LNCAP (cell line): ENCODE results near the gene TIPARP.

Source experiments
- CTCF ChIP-seq: fragments of 450-650 bp; IDR thresholded peaks from 2 replicates; pipeline ENCODE4 v1.5.1; 2017; ENCODE audit warnings: mild to moderate bottlenecking

Gene TIPARP

DNA sequence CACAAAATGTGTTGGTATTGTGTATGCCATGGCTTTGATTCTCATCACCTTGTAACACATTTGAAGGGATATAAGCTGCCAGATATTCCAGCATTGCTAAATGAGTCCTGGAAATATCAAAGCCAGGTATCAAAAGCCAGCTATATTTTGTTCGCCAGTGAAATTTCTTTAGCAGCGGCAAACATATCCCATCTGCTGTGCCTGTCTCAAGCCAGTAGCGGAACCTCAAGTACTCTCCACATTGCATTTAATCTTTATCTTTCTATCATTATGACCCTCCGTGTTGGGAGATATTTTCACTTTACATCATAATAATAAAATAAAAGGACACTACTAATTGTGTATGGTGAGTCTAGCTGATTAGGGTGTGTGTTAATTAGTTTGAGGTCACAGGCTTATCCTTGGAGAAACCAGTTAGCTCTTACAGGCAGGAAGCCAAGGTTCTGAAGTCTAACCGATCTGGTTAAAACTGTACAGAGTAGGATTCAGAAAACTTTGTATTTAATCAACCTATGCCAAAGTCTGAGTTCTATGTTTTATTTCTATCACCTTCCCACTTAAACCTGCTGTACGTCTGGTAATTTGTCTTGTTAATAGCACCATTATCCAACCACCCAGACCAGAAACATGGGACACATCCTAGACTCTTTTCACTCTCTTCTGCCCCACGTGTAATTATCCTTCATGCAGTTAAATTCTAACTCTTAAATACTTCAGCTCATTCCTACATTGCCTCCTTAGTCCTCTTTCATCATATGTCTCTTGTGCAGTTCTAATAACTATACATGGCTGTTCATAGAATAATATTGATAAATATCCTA, 14.5 kb downstream of the TIPARP start:
- no peak for TF ChIP-seq CTCF

GRCh38 chr3:156689608-156690007, 15.2 kb downstream of the TIPARP start:
- no peak for TF ChIP-seq CTCF

DNA sequence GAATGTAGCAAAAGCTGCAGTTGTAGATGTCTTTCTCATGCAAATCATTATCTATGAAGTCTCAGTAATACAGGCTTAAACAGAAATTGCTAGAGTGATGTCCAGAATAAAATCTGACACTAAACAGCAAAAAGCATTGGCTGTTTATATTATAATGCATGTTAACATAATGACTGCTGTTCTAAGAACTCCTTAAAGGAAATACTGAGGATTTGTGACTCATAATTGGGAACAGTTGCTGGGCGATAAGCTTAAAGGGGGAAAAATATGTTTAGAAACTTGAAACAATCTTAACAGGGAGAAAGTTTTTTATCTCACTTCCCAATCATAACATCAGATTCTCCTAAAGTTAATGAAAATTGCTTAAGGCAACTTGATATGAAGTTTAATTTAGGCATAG, 17.5 kb downstream of the TIPARP start:
- no peak for TF ChIP-seq CTCF

DNA sequence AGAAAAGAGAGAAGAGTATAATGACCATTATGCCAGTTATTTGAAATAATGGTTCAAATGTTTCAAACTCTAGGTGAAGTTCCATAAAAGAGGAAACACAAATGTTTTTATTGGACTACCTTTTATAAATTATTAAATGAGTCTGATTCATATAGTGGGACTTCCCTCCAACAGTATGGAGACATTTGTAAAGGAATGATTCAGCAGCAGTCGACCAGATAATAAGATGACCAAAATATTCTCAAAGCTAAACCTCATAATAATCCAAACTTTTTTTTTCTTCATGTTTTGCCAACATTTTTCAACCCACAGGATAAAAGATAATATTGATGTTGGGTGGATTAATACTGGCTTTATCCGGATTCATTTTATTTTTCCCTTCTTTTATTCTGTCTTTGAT, 18.8 kb downstream of the TIPARP start:
- no peak for TF ChIP-seq CTCF

DNA sequence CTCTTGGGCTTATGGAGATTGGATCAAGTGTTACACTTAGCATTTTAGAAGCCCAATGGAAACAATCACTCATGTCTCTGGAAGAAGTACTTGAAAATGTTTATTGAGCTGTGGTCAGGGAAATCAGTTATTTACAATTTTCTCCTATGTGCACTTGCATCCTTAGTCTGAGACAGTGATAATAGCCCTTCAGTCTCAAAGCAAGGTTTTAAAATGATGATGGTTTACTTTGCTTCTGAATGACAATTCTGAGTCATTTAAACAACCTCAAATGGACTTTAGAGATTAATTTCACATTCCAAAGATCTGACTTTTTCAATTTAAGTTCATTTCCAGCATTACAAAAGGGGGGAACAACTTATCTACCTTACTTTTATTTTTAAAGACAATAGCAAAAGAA, 20.1 kb downstream of the TIPARP start:
- TF ChIP-seq CTCF, result no peak

DNA sequence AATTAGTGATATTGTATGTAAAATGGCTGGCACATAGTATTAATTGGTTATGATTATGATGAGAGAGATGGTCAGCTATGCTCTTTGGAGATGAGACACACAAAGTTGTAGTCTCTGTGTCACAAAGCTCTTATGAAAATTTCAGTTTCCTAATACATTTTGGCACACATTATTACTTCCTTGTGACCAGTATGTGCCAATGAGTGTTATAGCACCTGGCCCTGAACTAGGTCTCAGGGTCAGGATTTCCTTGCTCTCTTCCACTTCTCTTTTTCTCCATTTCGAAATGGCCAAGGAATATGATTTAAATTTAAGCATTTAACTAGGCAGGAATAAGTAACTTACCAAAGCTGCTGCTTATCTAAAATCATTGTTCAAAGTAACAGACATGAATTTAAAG, 28.0 kb downstream of the TIPARP start:
- TF ChIP-seq CTCF, result no peak

DNA sequence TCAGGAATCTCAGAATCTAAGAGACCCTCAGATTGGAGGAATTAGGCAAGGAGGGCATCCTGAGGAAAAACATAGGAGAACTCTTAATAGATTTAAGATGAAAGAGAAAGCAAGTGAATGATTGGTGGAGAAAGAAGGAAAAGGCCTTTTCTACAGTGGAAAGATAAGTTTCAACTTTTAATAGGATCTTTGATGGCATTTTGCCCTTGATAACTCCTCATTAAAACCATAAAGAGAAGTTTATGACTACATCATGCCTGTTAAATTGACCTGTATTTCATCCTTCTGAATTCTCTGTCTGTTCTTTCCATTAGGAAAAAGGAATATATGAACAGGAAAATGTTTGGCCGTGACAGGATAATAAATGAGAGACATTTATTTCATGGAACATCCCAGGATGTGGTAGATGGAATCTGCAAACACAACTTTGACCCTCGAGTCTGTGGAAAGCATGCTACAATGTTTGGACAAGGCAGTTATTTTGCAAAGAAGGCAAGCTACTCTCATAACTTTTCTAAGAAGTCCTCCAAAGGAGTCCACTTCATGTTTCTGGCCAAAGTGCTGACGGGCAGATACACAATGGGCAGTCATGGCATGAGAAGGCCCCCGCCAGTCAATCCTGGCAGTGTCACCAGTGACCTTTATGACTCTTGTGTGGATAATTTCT, 30.1 kb downstream of the TIPARP start:
- TF ChIP-seq CTCF, result no peak
